Lung (tissue), 12 donors: ENCODE data around the gene CDKN1A. TPM values are rescaled to one million over a fixed set of nuclear protein-coding genes. Genes with fewer than 3 reads are reported as not detected.
A peak's percentile ranks its signal among the peaks of the same experiment; 100 is the strongest.

Source experiments
- ATAC-seq: fragments of 200-7000 bp; cut with Tn5 transposase; one replicate; pipeline ENCODE4 v1.9.1; 2020; ENCODE audit warnings: moderate number of reproducible peaks; ENCODE audit not compliant: insufficient read depth, low FRiP score
- DNase-seq, 3 donors: peaks; one replicate each; pipeline ENCODE4 v3.0.0-alpha.2; 2013 to 2017
- H3K27ac ChIP-seq, 2 donors: one replicate each; pipeline ENCODE4 v1.5.1; 2013; ENCODE audit warnings: mild to moderate bottlenecking in 2 of 2, moderate library complexity in 2 of 2, control low read depth in 1 of 2, inconsistent platforms in 1 of 2, low read depth in 1 of 2, low read length in 1 of 2
- H3K27me3 ChIP-seq, 3 donors: one replicate each; pipeline ENCODE4 v1.5.1; 2013; ENCODE audit warnings: low read length in 2 of 3; ENCODE audit not compliant: control insufficient read depth in 3 of 3, insufficient read depth in 3 of 3
- H3K36me3 ChIP-seq, 4 donors: one replicate each; pipeline ENCODE4 v1.5.1; 2013; ENCODE audit warnings: low read length in 4 of 4, mild to moderate bottlenecking in 1 of 4, moderate library complexity in 1 of 4; ENCODE audit not compliant: control insufficient read depth in 4 of 4, insufficient read depth in 4 of 4
- H3K4me1 ChIP-seq, 5 donors: one replicate each; pipeline ENCODE4 v1.5.1; 2013; ENCODE audit warnings: low read length in 5 of 5, mild to moderate bottlenecking in 2 of 5, moderate library complexity in 1 of 5; ENCODE audit not compliant: control insufficient read depth in 5 of 5, insufficient read depth in 5 of 5
- H3K4me3 ChIP-seq: one replicate; pipeline ENCODE4 v1.5.1; 2013; ENCODE audit warnings: mild to moderate bottlenecking, control low read depth, moderate library complexity
- H3K9ac ChIP-seq, 2 donors: one replicate each; pipeline ENCODE4 v1.5.1; 2013; ENCODE audit warnings: low read length in 2 of 2, control low read depth in 1 of 2; ENCODE audit not compliant: insufficient read depth in 1 of 2
- H3K9me3 ChIP-seq, 4 donors: one replicate each; pipeline ENCODE4 v1.5.1; 2013; ENCODE audit warnings: low read length in 3 of 4, mild to moderate bottlenecking in 1 of 4, moderate library complexity in 1 of 4; ENCODE audit not compliant: control insufficient read depth in 4 of 4, insufficient read depth in 3 of 4
- CTCF ChIP-seq: IDR thresholded peaks from 2 replicates; pipeline ENCODE4 v1.5.1; 2012; ENCODE audit warnings: mild to moderate bottlenecking; ENCODE audit errors: control extremely low read depth, extremely low read depth
- WGBS, 2 donors: extraction: QIAGEN DNeasy Blood & Tissue Kit; methylation state at CpG; one replicate each; pipeline ENCODE4 v1.1.7; 2013; 5-methylcytosine and 5-hydroxymethylcytosine counted together
- polyA plus RNA-seq, 2 donors: library from polyadenylated mRNA; stranded (reverse); fragments of 200-250 nt; gene quantifications; one replicate each; pipeline ENCODE4 v1.2.1, GENCODE V29; 2013
- total RNA-seq, 2 donors: library from RNA; depleted of rRNA in 1 of 2; stranded (reverse); fragments of >200 nt in 1 of 2; gene quantifications; one replicate each; pipeline ENCODE4 v1.2.1, GENCODE V29; 2014 to 2021
- donor health status: control.
- donor health status: control.
- donor health status: Bipolar disorder and iron deficiency.
- donor health status: healthy.
- donor health status: DM: yes; HTN: yes; CAD: no.

CDKN1A gene
- total and polyA plus RNA-seq, 4 donors = 35.3 to 183 (median 66.2) TPM

GRCh38 chr6:36666826-36667591 lies 11.5 kb upstream of the CDKN1A start:
- no peak overlapping the region for H3K27ac ChIP-seq
- H3K9ac ChIP-seq = no peak overlapping the region
- peaks cover 0 to 7% (median 2%) of the 10 kb centered on the region in 5 donors for H3K4me1 ChIP-seq
- H3K27me3 ChIP-seq = peaks cover 0 to 4% (median 0%) of the 10 kb centered on the region in 3 donors
- DNase-seq = peak; percentile 22 to 46 (median 30)
- peak; percentile 66 for ATAC-seq
- no peak for TF ChIP-seq CTCF
- H3K9me3 ChIP-seq = peaks cover 0 to 2% (median 0%) of the 10 kb centered on the region in 4 donors
- no peak overlapping the region for H3K4me3 ChIP-seq
- no peaks in the 10 kb centered on the region for H3K36me3 ChIP-seq
- WGBS, 2 donors = 49 to 60% methylated on average over 9 of the region's 9 CpGs

GRCh38 chr6:36668591-36668990 lies 9.9 kb upstream of the CDKN1A start:
- H3K4me1 ChIP-seq = peaks cover 0 to 7% (median 2%) of the 10 kb centered on the region in 5 donors
- DNase-seq (no peak), ATAC-seq (no peak)
- peaks cover 0 to 4% (median 0%) of the 10 kb centered on the region in 3 donors for H3K27me3 ChIP-seq
- no peak for TF ChIP-seq CTCF
- H3K36me3 ChIP-seq = no peaks in the 10 kb centered on the region
- H3K9me3 ChIP-seq = peaks cover 0 to 2% (median 0%) of the 10 kb centered on the region in 4 donors
- no peak overlapping the region for H3K27ac ChIP-seq
- no peak overlapping the region for H3K4me3 ChIP-seq
- 88 to 92% methylated on average over 7 of the region's 7 CpGs for WGBS, 2 donors
- H3K9ac ChIP-seq = no peak overlapping the region

- DNase-seq = no peak
- Histone ChIP-seq H3K9ac (no peak overlapping the region), H3K4me1 (peaks cover 0 to 7% (median 2%) of the 10 kb centered on the region in 5 donors), H3K27me3 (peaks cover 0 to 4% (median 0%) of the 10 kb centered on the region in 3 donors), H3K4me3 (no peak overlapping the region), H3K27ac (no peak overlapping the region), H3K36me3 (no peaks in the 10 kb centered on the region), H3K9me3 (peaks cover 0 to 2% (median 0%) of the 10 kb centered on the region in 4 donors)
- WGBS, 2 donors = 92 to 93% methylated on average over 6 of the region's 6 CpGs
- TF ChIP-seq CTCF = no peak
- no peak for ATAC-seq
These were observed 9.5 kb upstream of the CDKN1A start for GRCh38 chr6:36669002-36669401.
